Right atrium auricular region (tissue), 2 donors: ENCODE results near the gene UVRAG. TPM values are rescaled to one million over a fixed set of nuclear protein-coding genes. Genes with fewer than 3 reads are reported as not detected.
A peak's percentile ranks its signal among the peaks of the same experiment; 100 is the strongest.

Experiments
- DNase-seq: peaks from one replicate; pipeline ENCODE4 v3.0.0-alpha.2; 2019; ENCODE audit warnings: low spot score
- H3K27ac ChIP-seq, 2 donors: fragments of 200-600 bp; sonication (generic); 1 replicate in 1 of 2; 2 replicates in 1 of 2; pipeline ENCODE4 v1.5.1; 2016 to 2019
- H3K27me3 ChIP-seq, 2 donors: fragments of 200-600 bp; sonication (generic); one replicate each; pipeline versions ENCODE4 v1.5.1 to v1.6.0; 2017 to 2019
- H3K36me3 ChIP-seq: fragments of 200-600 bp; sonication (generic); one replicate; pipeline ENCODE4 v1.5.1; 2016
- H3K4me1 ChIP-seq, 2 donors: fragments of 200-600 bp; sonication (generic); one replicate each; pipeline versions ENCODE4 v1.5.1 to v1.6.0; 2017 to 2019
- H3K4me3 ChIP-seq, 2 donors: fragments of 200-600 bp; sonication (generic); 1 replicate in 1 of 2; 2 replicates in 1 of 2; pipeline ENCODE4 v1.5.1; 2017 to 2019; ENCODE audit warnings: mild to moderate bottlenecking in 1 of 2, moderate library complexity in 1 of 2
- H3K9me3 ChIP-seq, 2 donors: fragments of 200-600 bp; sonication (generic); one replicate each; pipeline ENCODE4 v1.5.1; 2019
- total RNA-seq, 2 donors: library from RNA; depleted of rRNA; stranded (reverse); fragments of >200 nt; gene quantifications; one replicate each; pipeline ENCODE4 v1.1.0, GENCODE V29; 2016
- TF ChIP-seq, protein P1 (sequence below), 2 donors: fragments of 200-600 bp; sonication (generic); IDR thresholded peaks; one replicate each; pipeline ENCODE4 v1.5.1; 2019; ENCODE audit warnings: antibody characterized with exemption in 2 of 2

UVRAG gene
- total RNA-seq, 2 donors from 2014 or later: 13.2 to 13.9 TPM

DNA sequence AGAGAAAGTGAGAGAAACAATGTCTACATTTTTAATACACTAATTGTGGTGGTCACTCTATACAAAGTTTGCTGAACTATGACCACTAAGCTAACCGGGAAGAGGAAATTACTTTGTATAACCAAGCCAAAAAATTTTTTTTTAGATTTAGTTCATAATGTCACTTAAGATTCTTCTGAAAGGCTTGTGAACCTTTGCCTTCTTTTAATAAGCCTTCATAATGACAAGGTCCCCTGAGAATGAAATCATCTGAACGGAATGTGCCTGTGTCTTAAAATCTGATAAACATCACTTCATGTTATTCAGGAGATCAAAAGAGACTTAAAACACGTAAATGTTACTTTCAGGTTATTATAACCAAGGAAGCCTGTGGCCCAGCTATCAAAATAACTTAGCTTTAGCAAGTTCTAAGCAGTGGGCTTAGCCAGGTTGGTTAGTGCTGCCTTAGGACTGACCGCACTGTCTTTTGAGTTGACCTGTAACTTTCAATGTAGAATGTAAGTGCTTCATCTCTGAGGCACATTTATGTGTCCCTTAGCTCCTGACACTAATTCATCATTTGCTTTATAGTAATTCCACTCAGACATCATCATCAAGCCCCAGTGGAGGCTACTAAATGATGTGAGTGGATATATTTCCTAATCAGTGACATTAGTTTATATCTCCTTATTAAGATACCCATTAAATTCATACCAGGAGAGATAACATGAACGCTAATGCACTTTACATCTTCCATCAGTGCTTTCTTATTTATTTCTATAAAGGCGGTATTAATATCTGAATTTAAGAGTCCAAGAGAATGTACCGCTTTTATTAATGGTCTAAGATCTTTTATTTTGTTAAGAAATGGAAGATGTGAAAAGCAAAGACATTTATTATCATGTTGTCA lies 268.8 kb downstream of the UVRAG start:
- Histone ChIP-seq H3K4me1 (peaks cover 0 to 17% of the 10 kb centered on the region in 2 donors), H3K9me3 (no peaks in the 10 kb centered on the region), H3K27me3 (no peaks in the 10 kb centered on the region), H3K27ac (peak overlapping the region; percentile 29 to 57), H3K4me3 (no peak overlapping the region), H3K36me3 (no peaks in the 10 kb centered on the region)
- TF ChIP-seq, protein P1, sequence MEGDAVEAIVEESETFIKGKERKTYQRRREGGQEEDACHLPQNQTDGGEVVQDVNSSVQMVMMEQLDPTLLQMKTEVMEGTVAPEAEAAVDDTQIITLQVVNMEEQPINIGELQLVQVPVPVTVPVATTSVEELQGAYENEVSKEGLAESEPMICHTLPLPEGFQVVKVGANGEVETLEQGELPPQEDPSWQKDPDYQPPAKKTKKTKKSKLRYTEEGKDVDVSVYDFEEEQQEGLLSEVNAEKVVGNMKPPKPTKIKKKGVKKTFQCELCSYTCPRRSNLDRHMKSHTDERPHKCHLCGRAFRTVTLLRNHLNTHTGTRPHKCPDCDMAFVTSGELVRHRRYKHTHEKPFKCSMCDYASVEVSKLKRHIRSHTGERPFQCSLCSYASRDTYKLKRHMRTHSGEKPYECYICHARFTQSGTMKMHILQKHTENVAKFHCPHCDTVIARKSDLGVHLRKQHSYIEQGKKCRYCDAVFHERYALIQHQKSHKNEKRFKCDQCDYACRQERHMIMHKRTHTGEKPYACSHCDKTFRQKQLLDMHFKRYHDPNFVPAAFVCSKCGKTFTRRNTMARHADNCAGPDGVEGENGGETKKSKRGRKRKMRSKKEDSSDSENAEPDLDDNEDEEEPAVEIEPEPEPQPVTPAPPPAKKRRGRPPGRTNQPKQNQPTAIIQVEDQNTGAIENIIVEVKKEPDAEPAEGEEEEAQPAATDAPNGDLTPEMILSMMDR (IDR thresholded peaks at IDR 0.05): no peak
- no peak for DNase-seq

DNA sequence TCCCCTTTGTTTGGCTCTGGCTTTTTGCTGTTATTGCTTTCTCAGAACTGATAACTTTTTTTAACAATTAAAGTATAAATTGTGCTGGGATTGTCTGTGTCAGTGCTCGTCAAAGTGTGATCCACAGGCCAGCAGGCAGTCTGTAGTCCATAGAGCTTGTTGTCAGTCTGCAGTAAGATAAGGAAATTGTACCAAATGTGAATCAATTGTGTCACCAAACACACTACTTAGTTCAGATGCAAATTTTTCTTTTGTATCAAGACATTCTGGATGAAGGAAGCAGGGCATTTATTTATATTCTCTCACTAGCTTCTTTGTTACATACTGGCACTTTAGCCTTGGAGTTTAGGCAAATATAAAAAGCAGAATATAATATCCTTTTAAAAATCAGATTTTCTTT lies 270.3 kb downstream of the UVRAG start:
- TF ChIP-seq, protein P1 (IDR thresholded peaks at IDR 0.05): no peak
- Histone ChIP-seq H3K27me3 (no peaks in the 10 kb centered on the region), H3K4me3 (no peak overlapping the region), H3K36me3 (no peaks in the 10 kb centered on the region), H3K9me3 (peaks cover 0 to under 1% of the 10 kb centered on the region in 2 donors), H3K27ac (no peak overlapping the region), H3K4me1 (peaks cover 0 to 17% of the 10 kb centered on the region in 2 donors)
- DNase-seq: no peak

DNA sequence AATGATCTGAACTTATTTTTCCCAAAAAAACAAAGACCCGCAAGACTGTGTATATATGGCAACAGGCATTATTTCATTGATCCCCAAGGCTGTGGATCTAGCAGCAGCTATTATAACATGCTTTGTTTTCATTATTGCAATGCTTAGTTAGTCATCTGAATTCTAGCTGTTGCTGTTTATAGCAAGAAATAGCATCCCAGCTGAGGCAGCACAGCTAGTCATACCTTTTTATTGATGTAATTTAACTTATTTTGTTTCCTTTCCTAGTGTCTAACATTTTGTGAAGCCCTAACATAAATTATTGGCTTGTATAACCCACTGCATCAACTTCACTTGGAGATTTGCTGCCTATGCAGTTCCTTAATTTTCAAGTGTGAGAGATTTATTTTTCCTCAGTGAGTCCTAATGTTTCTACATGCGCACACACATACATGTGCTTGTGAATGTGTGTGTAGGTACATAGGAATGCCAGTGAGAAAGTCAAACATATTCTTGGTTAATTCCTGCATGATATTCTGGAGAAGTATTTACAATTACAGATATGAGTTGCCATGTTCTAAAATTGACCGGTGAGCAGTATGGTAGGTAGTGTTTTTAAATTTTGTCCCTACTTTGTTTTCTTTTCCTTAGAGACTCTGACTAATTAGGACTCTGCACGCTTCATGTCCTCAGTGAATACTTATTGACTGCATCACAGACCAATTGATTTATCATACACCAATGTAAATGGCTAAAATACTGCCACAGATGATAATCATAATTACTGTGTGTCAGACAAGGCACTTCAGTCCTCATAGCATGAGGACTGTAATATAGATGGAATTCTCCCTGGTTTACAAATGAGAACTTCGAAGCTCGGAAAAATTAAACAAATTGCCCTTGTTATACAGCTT lies 272.0 kb downstream of the UVRAG start:
- Histone ChIP-seq H3K36me3 (no peaks in the 10 kb centered on the region), H3K27ac (no peak overlapping the region), H3K27me3 (no peaks in the 10 kb centered on the region), H3K9me3 (peaks cover 0 to 8% of the 10 kb centered on the region in 2 donors), H3K4me3 (no peak overlapping the region), H3K4me1 (peaks cover 0 to 17% of the 10 kb centered on the region in 2 donors)
- DNase-seq: no peak
- TF ChIP-seq, protein P1 (IDR thresholded peaks at IDR 0.05): no peak

DNA sequence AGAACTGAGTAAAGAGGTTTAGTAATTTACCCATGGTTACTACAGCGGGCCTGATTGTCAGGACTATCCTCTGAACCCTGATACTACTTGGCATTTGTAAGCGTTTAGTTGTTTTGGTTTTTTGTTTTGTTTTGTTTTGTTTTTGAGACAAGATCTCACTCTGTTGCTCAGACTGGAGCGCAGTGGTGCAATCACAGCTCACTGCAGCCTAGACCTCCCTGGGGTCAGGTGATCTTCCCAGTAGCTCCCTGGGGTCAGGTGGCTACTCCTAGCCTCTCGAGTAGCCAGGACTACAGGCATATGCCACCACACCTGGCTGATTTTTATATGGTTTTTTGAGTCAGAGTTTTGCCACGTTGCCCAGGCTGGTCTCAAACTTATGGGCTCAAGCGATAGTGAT lies 272.7 kb downstream of the UVRAG start:
- DNase-seq: no peak
- H3K36me3 ChIP-seq: no peaks in the 10 kb centered on the region
- H3K9me3 ChIP-seq: peaks cover 0 to 8% of the 10 kb centered on the region in 2 donors
- no peak overlapping the region for H3K4me3 ChIP-seq
- H3K27me3 ChIP-seq: no peaks in the 10 kb centered on the region
- H3K4me1 ChIP-seq: peaks cover 0 to 14% of the 10 kb centered on the region in 2 donors
- TF ChIP-seq, protein P1 (IDR thresholded peaks at IDR 0.05): no peak
- no peak overlapping the region for H3K27ac ChIP-seq

DNA sequence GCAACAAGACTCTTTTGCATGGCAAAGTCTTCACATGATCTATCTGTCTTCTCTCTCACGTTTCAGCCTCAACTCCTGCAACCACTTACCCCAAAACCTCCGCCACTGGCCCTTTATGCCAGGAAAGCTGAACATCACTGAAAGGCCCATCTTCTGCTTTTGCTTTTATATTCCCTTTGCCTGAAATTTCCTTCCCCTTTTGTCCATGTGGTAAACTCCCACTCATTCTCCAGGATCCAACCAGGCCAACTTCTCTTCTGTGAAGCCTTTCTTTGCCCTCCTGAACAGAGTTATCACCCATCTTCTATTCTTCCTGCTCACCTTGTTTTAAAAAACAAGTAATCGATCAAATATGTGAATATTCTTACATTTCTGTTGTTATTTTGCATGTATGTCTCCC lies 273.5 kb downstream of the UVRAG start:
- Histone ChIP-seq H3K4me3 (no peak overlapping the region), H3K4me1 (peaks cover 0 to 11% of the 10 kb centered on the region in 2 donors), H3K36me3 (no peaks in the 10 kb centered on the region), H3K27me3 (no peaks in the 10 kb centered on the region), H3K9me3 (peaks cover 0 to 8% of the 10 kb centered on the region in 2 donors), H3K27ac (no peak overlapping the region)
- TF ChIP-seq, protein P1 (IDR thresholded peaks at IDR 0.05): no peak
- no peak for DNase-seq
